GM18951 (cell line): ENCODE measurements around the gene SMIM28.

Experiments used
- POLR2A ChIP-seq: IDR thresholded peaks from 4 replicates; pipeline ENCODE4 v1.6.1; 2011; ENCODE audit warnings: mild to moderate bottlenecking; ENCODE audit not compliant: insufficient read length, insufficient read depth; ENCODE audit errors: extremely low read depth
- in situ Hi-C: fragments of 300-500 bp; cut with MboI; formaldehyde crosslinking; loops from one replicate; pipeline ENCODE4 v1.12.0; 2022; ENCODE audit warnings: low sequenced_read_pairs, mixed read lengths, inconsistent platforms; ENCODE audit not compliant: unreplicated experiment

Gene SMIM28

GRCh38 chr6:138383776-138384175 lies 6.1 kb downstream of the SMIM28 start:
- TF ChIP-seq POLR2A: no peak
- in situ Hi-C loops: loop anchor here (10.0 kb wide), 1 partner anchor 139 kb away; no protein-coding TSS in a partner anchor

GRCh38 chr6:138386897-138387296 lies 9.2 kb downstream of the SMIM28 start:
- no peak for TF ChIP-seq POLR2A
- in situ Hi-C loops: loop anchor here (10.0 kb wide), 1 partner anchor 142 kb away; no protein-coding TSS in a partner anchor

- in situ Hi-C loops: loop anchor here (10.0 kb wide), 1 partner anchor 143 kb away; no protein-coding TSS in a partner anchor
- no peak for TF ChIP-seq POLR2A
Measured at GRCh38 chr6:138387577-138388368, 10.1 kb downstream of the SMIM28 start.

- in situ Hi-C loops: loop anchor here (10.0 kb wide), 1 partner anchor 145 kb away; no protein-coding TSS in a partner anchor
- no peak for TF ChIP-seq POLR2A
Measured at GRCh38 chr6:138389551-138389950, 11.8 kb downstream of the SMIM28 start.

- in situ Hi-C loops: no loop called here
- no peak for TF ChIP-seq POLR2A
Measured at GRCh38 chr6:138393871-138394783, 16.4 kb downstream of the SMIM28 start.

- TF ChIP-seq POLR2A: no peak
- in situ Hi-C loops: no loop called here
Measured at GRCh38 chr6:138396709-138397108, 19.0 kb downstream of the SMIM28 start.

GRCh38 chr6:138397128-138398122 lies 19.7 kb downstream of the SMIM28 start:
- no peak for TF ChIP-seq POLR2A
- in situ Hi-C loops: no loop called here

GRCh38 chr6:138400326-138400725 lies 22.6 kb downstream of the SMIM28 start:
- in situ Hi-C loops: no loop called here
- no peak for TF ChIP-seq POLR2A

- in situ Hi-C loops: no loop called here
- TF ChIP-seq POLR2A: no peak
Measured at GRCh38 chr6:138401960-138402837, 24.5 kb downstream of the SMIM28 start.

- TF ChIP-seq POLR2A: no peak
- in situ Hi-C loops: no loop called here
Measured at GRCh38 chr6:138402838-138403187, 25.1 kb downstream of the SMIM28 start.

- in situ Hi-C loops: no loop called here
Measured at GRCh38 chr6:138403324-138403800, 25.7 kb downstream of the SMIM28 start.

GRCh38 chr6:138403801-138404665 lies 26.3 kb downstream of the SMIM28 start, which contains the start of gene HEBP2:
HEBP2 (plus strand) TSS chr6:138404223; CDS start chr6:138404496, 273 bp downstream.
- in situ Hi-C loops: no loop called here
- TF ChIP-seq POLR2A: peak; percentile 42

More at GRCh38 chr6:138403324-138403800, 25.7 kb downstream of the SMIM28 start:
- TF ChIP-seq POLR2A: no peak
